Natural killer cell (primary cell): ENCODE measurements around the gene P4HTM. TPM values are rescaled to one million over a fixed set of nuclear protein-coding genes. Genes with fewer than 3 reads are reported as not detected.

Experiments used
- ATAC-seq, 3 donors: fragments of 150-1000 bp in 2 of 3; fragments of 200-7000 bp in 1 of 3; cut with Tn5 transposase; 1 replicate in 1 of 3; 2 replicates in 2 of 3; pipeline ENCODE4 v1.10.0; 2021; ENCODE audit warnings: mild to moderate bottlenecking in 2 of 3, moderate library complexity in 2 of 3
- DNase-seq, 2 donors: peaks; one replicate each; pipeline versions ENCODE4 v3.0.0 to v3.0.0-alpha.2; 2013 to 2021; ENCODE audit warnings: mixed read lengths in 1 of 2
- H3K27ac ChIP-seq: one replicate; pipeline ENCODE4 v1.5.1; 2013; ENCODE audit warnings: mild to moderate bottlenecking, low read length
- H3K27me3 ChIP-seq: one replicate; pipeline ENCODE4 v1.6.1; 2013; ENCODE audit warnings: low read length; ENCODE audit not compliant: control insufficient read depth, insufficient read depth
- H3K36me3 ChIP-seq: one replicate; pipeline ENCODE4 v1.6.1; 2013; ENCODE audit warnings: low read length; ENCODE audit not compliant: control insufficient read depth, insufficient read depth
- H3K4me1 ChIP-seq: one replicate; pipeline ENCODE4 v1.6.1; 2013; ENCODE audit warnings: low read length; ENCODE audit not compliant: control insufficient read depth, insufficient read depth
- H3K4me3 ChIP-seq: one replicate; pipeline ENCODE4 v1.5.1; 2013; ENCODE audit warnings: low read length
- H3K9me3 ChIP-seq: one replicate; pipeline ENCODE4 v1.6.1; 2013; ENCODE audit warnings: low read length; ENCODE audit not compliant: control insufficient read depth, insufficient read depth
- H3K27ac Mint-ChIP-seq, 2 donors: one replicate each; pipeline ENCODE4 v1.8.0; 2022; ENCODE audit warnings: mild to moderate bottlenecking in 2 of 2, mixed read lengths in 2 of 2, moderate library complexity in 1 of 2
- H3K27me3 Mint-ChIP-seq, 2 donors: one replicate each; pipeline ENCODE4 v1.8.0; 2022; ENCODE audit warnings: low read depth in 2 of 2, mixed read lengths in 2 of 2
- H3K36me3 Mint-ChIP-seq: one replicate; pipeline ENCODE4 v1.8.0; 2022; ENCODE audit warnings: mixed read lengths
- H3K4me1 Mint-ChIP-seq, 2 donors: one replicate each; pipeline ENCODE4 v1.8.0; 2022; ENCODE audit warnings: mixed read lengths in 2 of 2
- H3K4me3 Mint-ChIP-seq: one replicate; pipeline ENCODE4 v1.8.0; 2022; ENCODE audit warnings: mild to moderate bottlenecking, moderate library complexity, mixed read lengths
- H3K9me3 Mint-ChIP-seq, 2 donors: one replicate each; pipeline ENCODE4 v1.8.0; 2022; ENCODE audit warnings: mixed read lengths in 2 of 2
- WGBS: methylation state at CpG from one replicate; pipeline ENCODE4 v1.1.7; 2013; ENCODE audit warnings: missing lambda C conversion rate; ENCODE audit not compliant: insufficient coverage; 5-methylcytosine and 5-hydroxymethylcytosine counted together
- intact Hi-C: fragments of 100-400 bp; cut with micrococcal nuclease; formaldehyde crosslinking; loops from one replicate; pipeline ENCODE4 v1.14.2; 2022
- total RNA-seq, 4 donors: library from RNA; stranded (reverse); fragments of 120-200 nt in 1 of 4; gene quantifications; one replicate each; pipeline versions ENCODE4 v1.2.3 to v1.2.4, GENCODE V29; 2013 to 2022
- TF ChIP-seq, protein P1 (sequence below): fragments of 200-600 bp; IDR thresholded peaks from one replicate; pipeline ENCODE4 v1.8.0; 2022; ENCODE audit warnings: antibody characterized with exemption

The P4HTM gene
- total RNA-seq, 3 donors from 2014 or later (not counting 1 experiment from before 2014, with no cell fraction given): 28.8 to 31.3 (median 30.6) TPM

GRCh38 chr3:48982016-48982415, 8.0 kb upstream of the P4HTM start:
- intact Hi-C loops: no loop called here
- H3K27me3 Mint-ChIP-seq: no peaks in the 10 kb centered on the region
- H3K36me3 Mint-ChIP-seq: peaks cover 8% of the 10 kb centered on the region
- Histone ChIP-seq H3K36me3 (peaks cover 60% of the 10 kb centered on the region), H3K9me3 (no peaks in the 10 kb centered on the region), H3K27ac (no peak overlapping the region), H3K4me3 (no peak overlapping the region), H3K4me1 (no peaks in the 10 kb centered on the region), H3K27me3 (no peaks in the 10 kb centered on the region)
- no peak for ATAC-seq
- TF ChIP-seq, protein P1, sequence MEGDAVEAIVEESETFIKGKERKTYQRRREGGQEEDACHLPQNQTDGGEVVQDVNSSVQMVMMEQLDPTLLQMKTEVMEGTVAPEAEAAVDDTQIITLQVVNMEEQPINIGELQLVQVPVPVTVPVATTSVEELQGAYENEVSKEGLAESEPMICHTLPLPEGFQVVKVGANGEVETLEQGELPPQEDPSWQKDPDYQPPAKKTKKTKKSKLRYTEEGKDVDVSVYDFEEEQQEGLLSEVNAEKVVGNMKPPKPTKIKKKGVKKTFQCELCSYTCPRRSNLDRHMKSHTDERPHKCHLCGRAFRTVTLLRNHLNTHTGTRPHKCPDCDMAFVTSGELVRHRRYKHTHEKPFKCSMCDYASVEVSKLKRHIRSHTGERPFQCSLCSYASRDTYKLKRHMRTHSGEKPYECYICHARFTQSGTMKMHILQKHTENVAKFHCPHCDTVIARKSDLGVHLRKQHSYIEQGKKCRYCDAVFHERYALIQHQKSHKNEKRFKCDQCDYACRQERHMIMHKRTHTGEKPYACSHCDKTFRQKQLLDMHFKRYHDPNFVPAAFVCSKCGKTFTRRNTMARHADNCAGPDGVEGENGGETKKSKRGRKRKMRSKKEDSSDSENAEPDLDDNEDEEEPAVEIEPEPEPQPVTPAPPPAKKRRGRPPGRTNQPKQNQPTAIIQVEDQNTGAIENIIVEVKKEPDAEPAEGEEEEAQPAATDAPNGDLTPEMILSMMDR: no peak
- H3K27ac Mint-ChIP-seq: peak overlapping the region in 1 of 2 donors; percentile 41
- no peak overlapping the region for H3K4me3 Mint-ChIP-seq
- no peaks in the 10 kb centered on the region for H3K9me3 Mint-ChIP-seq
- no peak for DNase-seq
- H3K4me1 Mint-ChIP-seq: peaks cover 0 to 5% of the 10 kb centered on the region in 2 donors

- H3K27ac Mint-ChIP-seq: peak overlapping the region in 1 of 2 donors; percentile 41
- no peaks in the 10 kb centered on the region for H3K27me3 Mint-ChIP-seq
- Histone ChIP-seq H3K4me3 (no peak overlapping the region), H3K27ac (no peak overlapping the region), H3K27me3 (no peaks in the 10 kb centered on the region), H3K4me1 (no peaks in the 10 kb centered on the region), H3K9me3 (no peaks in the 10 kb centered on the region), H3K36me3 (peaks cover 55% of the 10 kb centered on the region)
- DNase-seq (no peak), ATAC-seq (no peak)
- intact Hi-C loops: no loop called here
- TF ChIP-seq, protein P1: no peak
- H3K4me3 Mint-ChIP-seq: no peak overlapping the region
- H3K9me3 Mint-ChIP-seq: no peaks in the 10 kb centered on the region
- peaks cover 1 to 6% of the 10 kb centered on the region in 2 donors for H3K4me1 Mint-ChIP-seq
- WGBS: 96% methylated on average over 5 of the region's 5 CpGs
- peaks cover 8% of the 10 kb centered on the region for H3K36me3 Mint-ChIP-seq
Measured at GRCh38 chr3:48982686-48983085, 7.4 kb upstream of the P4HTM start.

DNA sequence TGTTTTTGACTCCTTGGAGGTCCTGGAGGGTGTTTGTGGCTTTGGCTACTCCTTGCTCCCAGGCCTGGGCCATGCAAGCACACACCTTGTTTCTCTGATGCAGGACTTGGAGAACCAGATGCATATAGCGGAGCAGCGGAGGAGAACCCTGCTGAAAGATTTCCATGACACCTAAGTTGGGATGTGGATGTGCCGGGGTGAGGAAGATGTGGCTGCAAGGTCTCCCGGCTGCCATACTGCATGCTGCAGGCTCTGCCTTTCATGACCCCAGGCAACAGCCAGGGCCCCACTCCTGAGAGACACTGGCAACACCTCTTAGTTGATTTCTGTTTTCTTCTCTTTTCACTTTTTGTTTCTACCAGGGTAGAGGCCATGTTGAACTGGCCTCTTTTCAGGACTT, 6.9 kb upstream of the P4HTM start:
- 98% methylated on average over 4 of the region's 4 CpGs for WGBS
- H3K36me3 ChIP-seq: peaks cover 51% of the 10 kb centered on the region
- no peak overlapping the region for H3K4me3 Mint-ChIP-seq
- DNase-seq: no peak
- no peak overlapping the region for H3K27ac ChIP-seq
- H3K4me1 Mint-ChIP-seq: peaks cover 5 to 10% of the 10 kb centered on the region in 2 donors
- no peak overlapping the region for H3K4me3 ChIP-seq
- no peaks in the 10 kb centered on the region for H3K9me3 ChIP-seq
- ATAC-seq: no peak
- no peaks in the 10 kb centered on the region for H3K27me3 ChIP-seq
- intact Hi-C loops: no loop called here
- H3K27me3 Mint-ChIP-seq: no peaks in the 10 kb centered on the region
- peaks cover 8% of the 10 kb centered on the region for H3K36me3 Mint-ChIP-seq
- peak overlapping the region in 1 of 2 donors; percentile 35 for H3K27ac Mint-ChIP-seq
- H3K9me3 Mint-ChIP-seq: no peaks in the 10 kb centered on the region
- TF ChIP-seq, protein P1: no peak
- peaks cover 3% of the 10 kb centered on the region for H3K4me1 ChIP-seq

DNA sequence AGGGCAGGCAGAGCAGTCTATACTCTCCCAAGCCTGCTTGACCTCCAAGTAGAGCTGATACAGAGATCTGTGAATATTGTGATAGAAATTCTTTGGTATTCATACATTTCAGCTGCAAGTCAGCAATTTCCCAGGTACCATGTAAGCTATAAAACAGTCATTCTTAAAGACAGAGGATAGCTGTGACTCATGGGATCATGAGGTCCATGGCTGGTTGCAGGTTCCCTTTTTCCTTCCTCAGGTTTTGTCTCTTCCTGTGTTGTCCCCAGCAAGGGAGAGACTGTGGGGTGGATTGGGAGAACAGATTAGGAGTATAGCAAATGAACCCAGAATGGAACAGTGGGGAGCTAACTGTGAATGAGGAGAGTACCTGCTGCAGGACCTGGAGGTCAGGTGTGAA, 5.4 kb upstream of the P4HTM start:
- Histone ChIP-seq H3K4me3 (no peak overlapping the region), H3K9me3 (no peaks in the 10 kb centered on the region), H3K36me3 (peaks cover 39% of the 10 kb centered on the region), H3K4me1 (peaks cover 12% of the 10 kb centered on the region), H3K27me3 (no peaks in the 10 kb centered on the region), H3K27ac (no peak overlapping the region)
- intact Hi-C loops: loop anchor here (5.0 kb wide), 2 partner anchors 38 to 463 kb away; partner anchors contain the start of gene NDUFAF3
- Mint-ChIP-seq H3K9me3 (no peaks in the 10 kb centered on the region), H3K27me3 (no peaks in the 10 kb centered on the region), H3K36me3 (peaks cover under 1% of the 10 kb centered on the region), H3K4me3 (no peak overlapping the region), H3K27ac (no peak overlapping the region), H3K4me1 (peaks cover 11 to 20% of the 10 kb centered on the region in 2 donors)
- TF ChIP-seq, protein P1: no peak
- no peak for DNase-seq
- no peak for ATAC-seq
